CD4-positive, alpha-beta T cell (primary cell): Measurements from ENCODE around the gene SLC16A6. TPM values are rescaled to one million over a fixed set of nuclear protein-coding genes. Genes with fewer than 3 reads are reported as not detected.
"Not testable (repeated sequence)": the region's sequence is repeated elsewhere in the genome, so short reads cannot be mapped to it uniquely, and the experiment has no call there.

ENCODE experiments used
- ATAC-seq: fragments of 200-7000 bp; cut with Tn5 transposase; one replicate; pipeline ENCODE4 v1.10.0; 2022; ENCODE audit warnings: mild to moderate bottlenecking; ENCODE audit not compliant: poor library complexity
- CTCF ChIA-PET: fragments of 350-600 bp; sonication (Branson Sonifier 250); formaldehyde crosslinking; loops from one replicate; lab custom pipeline; 2021; ENCODE audit warnings: antibody characterized with exemption, inconsistent platforms; lab: Charles Lee
- POLR2A ChIA-PET: fragments of 350-600 bp; sonication (Branson Sonifier 250); formaldehyde crosslinking; loops from one replicate; lab custom pipeline; 2021; ENCODE audit warnings: antibody characterized with exemption, inconsistent platforms; lab: Charles Lee
- DNase-seq, 14 experiments: peaks; one replicate each; pipeline ENCODE4 v3.0.0-alpha.2; 2013 to 2020; ENCODE audit warnings: mixed read lengths in 2 of 14
- H3K27ac ChIP-seq, 2 donors: one replicate each; pipeline versions ENCODE4 v1.5.1 to v1.7.0; 2013; ENCODE audit warnings: low read length in 2 of 2, low read depth in 1 of 2, mild to moderate bottlenecking in 1 of 2
- H3K27me3 ChIP-seq, 2 experiments: 1 replicate in 1 of 2; 2 replicates in 1 of 2; pipeline versions ENCODE4 v1.6.1 to v1.7.0; 2013; ENCODE audit warnings: low read length in 2 of 2, control low read depth in 1 of 2, mild to moderate bottlenecking in 1 of 2, moderate library complexity in 1 of 2; ENCODE audit not compliant: insufficient read depth in 2 of 2, control insufficient read depth in 1 of 2
- H3K36me3 ChIP-seq: one replicate; pipeline ENCODE4 v1.6.1; 2013; ENCODE audit warnings: low read length, control low read depth; ENCODE audit not compliant: insufficient read depth
- H3K4me1 ChIP-seq: one replicate; pipeline ENCODE4 v1.6.1; 2013; ENCODE audit warnings: low read length, control low read depth; ENCODE audit not compliant: insufficient read depth
- H3K4me3 ChIP-seq: one replicate; pipeline ENCODE4 v1.5.1; 2013; ENCODE audit warnings: mild to moderate bottlenecking, low read length, moderate library complexity
- H3K9me3 ChIP-seq, 2 experiments: 1 replicate in 1 of 2; 2 replicates in 1 of 2; pipeline versions ENCODE4 v1.6.1 to v1.7.0; 2013; ENCODE audit warnings: low read length in 2 of 2, mild to moderate bottlenecking in 2 of 2, control low read depth in 1 of 2, moderate library complexity in 1 of 2; ENCODE audit not compliant: control insufficient read depth in 1 of 2, insufficient read depth in 1 of 2
- H3K27ac Mint-ChIP-seq: one replicate; pipeline ENCODE4 v1.8.0; 2020; ENCODE audit warnings: mixed read lengths
- H3K27me3 Mint-ChIP-seq: one replicate; pipeline ENCODE4 v1.8.0; 2021; ENCODE audit warnings: mixed read lengths
- H3K36me3 Mint-ChIP-seq: one replicate; pipeline ENCODE4 v1.8.0; 2021; ENCODE audit warnings: low read depth, mixed read lengths
- H3K4me1 Mint-ChIP-seq: one replicate; pipeline ENCODE4 v1.8.0; 2021; ENCODE audit warnings: low read depth, mixed read lengths
- H3K4me3 Mint-ChIP-seq: one replicate; pipeline ENCODE4 v1.8.0; 2020; ENCODE audit warnings: mild to moderate bottlenecking, mixed read lengths
- H3K9me3 Mint-ChIP-seq: one replicate; pipeline ENCODE4 v1.8.0; 2020; ENCODE audit warnings: mixed read lengths
- CTCF ChIP-seq: fragments of 200-600 bp; IDR thresholded peaks from one replicate; pipeline ENCODE4 v1.8.0; 2022; ENCODE audit warnings: antibody characterized with exemption, mild to moderate bottlenecking
- intact Hi-C, 2 experiments: fragments of 100-400 bp; cut with DNase I in 1 of 2; cut with micrococcal nuclease in 1 of 2; formaldehyde crosslinking; loops; one replicate each; pipeline versions ENCODE4 v1.15.1 to v1.9.0; 2023 to 2025; cut with DNase I, micrococcal nuclease
- polyA plus RNA-seq, 2 donors: library from polyadenylated mRNA; unstranded; fragments of 120-200 nt; gene quantifications; one replicate each; pipeline ENCODE4 v1.2.1, GENCODE V29; 2013
- total RNA-seq, 174 experiments: library from RNA in 2 of 174; stranded (reverse) in 2 of 174; gene quantifications; one replicate each; pipeline ENCODE4 v1.2.3 and lab custom pipeline; 2021 to 2026

SLC16A6 gene, protein sequence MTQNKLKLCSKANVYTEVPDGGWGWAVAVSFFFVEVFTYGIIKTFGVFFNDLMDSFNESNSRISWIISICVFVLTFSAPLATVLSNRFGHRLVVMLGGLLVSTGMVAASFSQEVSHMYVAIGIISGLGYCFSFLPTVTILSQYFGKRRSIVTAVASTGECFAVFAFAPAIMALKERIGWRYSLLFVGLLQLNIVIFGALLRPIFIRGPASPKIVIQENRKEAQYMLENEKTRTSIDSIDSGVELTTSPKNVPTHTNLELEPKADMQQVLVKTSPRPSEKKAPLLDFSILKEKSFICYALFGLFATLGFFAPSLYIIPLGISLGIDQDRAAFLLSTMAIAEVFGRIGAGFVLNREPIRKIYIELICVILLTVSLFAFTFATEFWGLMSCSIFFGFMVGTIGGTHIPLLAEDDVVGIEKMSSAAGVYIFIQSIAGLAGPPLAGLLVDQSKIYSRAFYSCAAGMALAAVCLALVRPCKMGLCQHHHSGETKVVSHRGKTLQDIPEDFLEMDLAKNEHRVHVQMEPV
- 1 to 10 TPM; 7.7 to 9.5 TPM for total RNA-seq
- 5.1 TPM for polyA plus RNA-seq (2013, experiment 1 of 2)
- 6.2 TPM for polyA plus RNA-seq (2013, experiment 2 of 2)
- total RNA-seq (lab: John Stamatoyannopoulos, UW), result 2.2 to 21.2 (median 10.9) reads per million in 172 experiments

DNA sequence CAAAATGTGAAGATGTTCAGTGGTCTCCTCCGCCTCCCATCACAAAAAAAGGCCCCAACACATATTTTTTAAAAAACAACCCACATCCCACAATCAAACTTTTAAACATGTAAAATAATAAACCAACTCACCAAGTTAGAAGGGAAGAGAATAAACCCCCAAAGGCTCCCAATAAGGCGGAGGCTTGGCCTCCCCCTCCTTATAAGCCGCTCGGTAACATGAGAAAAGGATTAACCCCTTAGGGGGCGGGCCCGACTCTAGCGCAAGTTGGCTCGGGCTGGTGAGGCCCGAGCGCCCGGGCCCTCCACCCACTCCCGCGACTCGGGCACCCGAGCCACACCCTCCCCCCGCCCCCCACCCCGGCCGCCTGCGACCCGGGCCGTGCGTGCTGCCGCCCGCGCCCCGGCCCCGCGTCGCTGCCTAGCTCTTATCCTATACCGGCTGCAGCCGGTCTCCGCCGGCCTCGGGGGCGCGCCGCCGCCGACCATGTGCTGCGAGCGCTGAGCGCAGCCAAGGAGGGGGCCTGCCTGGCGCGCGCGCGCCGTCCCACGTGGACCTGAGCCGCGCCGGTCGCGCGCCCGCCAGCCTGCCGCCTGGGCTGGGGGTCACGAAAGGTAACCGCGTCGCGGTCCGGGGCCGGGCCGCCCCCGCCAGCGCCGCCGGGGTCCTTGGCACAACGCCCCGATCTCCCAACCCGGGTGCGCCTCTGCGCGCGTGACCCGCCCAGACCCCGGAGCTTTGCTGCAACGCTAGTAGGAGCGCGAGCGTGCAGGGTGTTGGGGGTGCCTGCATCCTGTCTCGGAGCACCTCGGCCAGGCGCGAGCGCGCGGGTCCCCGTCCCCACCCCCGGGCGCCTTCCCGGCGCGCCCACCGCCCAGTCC, at the start of gene SLC16A6, which contains the start of gene ARSG:
Gene SLC16A6 (minus strand): TSS at position 173 of the 881 bp plus-strand sequence. CDS start 12,807 bp downstream, outside the sequence.
Gene ARSG (plus strand): TSS at position 541 of the 881 bp plus-strand sequence. CDS start 15,999 bp downstream, outside the sequence.
- peak within 1 kb of the TSS; percentile 91 for H3K4me3 ChIP-seq
- peaks cover 63% of the 10 kb centered on the region for H3K4me1 ChIP-seq
- intact Hi-C loops, result loop anchor here in 1 of 2 experiments (1.0 to 5.0 kb wide), 4 partner anchors 28 to 146 kb away; partner anchors contain the start of gene AMZ2

GRCh38 chr17:68334393-68334792, 43.5 kb upstream of the SLC16A6 start:
- no peak for ATAC-seq

More for the DNA sequence above, at the start of gene SLC16A6, which contains the start of gene ARSG:
- TF ChIP-seq CTCF, result no peak
- ChIA-PET POLR2A (interaction anchor here (0.6 to 6.3 kb wide), 55 partner anchors 9 to 1035 kb away, joined by 3 to 104 read pairs (median 6); partner anchors contain the start of genes ABCA5, AMZ2, KPNA2 and PRKAR1A), CTCF (interaction anchor here (1.3 to 2.4 kb wide), 4 partner anchors 28 to 145 kb away, joined by 3 to 8 read pairs (median 3); no protein-coding TSS in a partner anchor)
- no peaks in the 10 kb centered on the region for H3K9me3 Mint-ChIP-seq
- H3K27ac Mint-ChIP-seq, result peak within 1 kb of the TSS; percentile 98
- peak; percentile 38 for ATAC-seq
- H3K27me3 Mint-ChIP-seq, result no peaks in the 10 kb centered on the region
- peak within 1 kb of the TSS; percentile 98 for H3K4me3 Mint-ChIP-seq
- H3K4me1 Mint-ChIP-seq, result peaks cover 71% of the 10 kb centered on the region
- peak; percentile 68 to 94 (median 80) for DNase-seq
- Histone ChIP-seq H3K9me3 (no peaks in the 10 kb centered on the region), H3K27me3 (no peaks in the 10 kb centered on the region), H3K27ac (peak within 1 kb of the TSS; percentile 85 to 93), H3K36me3 (no peaks in the 10 kb centered on the region)
- peaks cover 9% of the 10 kb centered on the region for H3K36me3 Mint-ChIP-seq

DNA sequence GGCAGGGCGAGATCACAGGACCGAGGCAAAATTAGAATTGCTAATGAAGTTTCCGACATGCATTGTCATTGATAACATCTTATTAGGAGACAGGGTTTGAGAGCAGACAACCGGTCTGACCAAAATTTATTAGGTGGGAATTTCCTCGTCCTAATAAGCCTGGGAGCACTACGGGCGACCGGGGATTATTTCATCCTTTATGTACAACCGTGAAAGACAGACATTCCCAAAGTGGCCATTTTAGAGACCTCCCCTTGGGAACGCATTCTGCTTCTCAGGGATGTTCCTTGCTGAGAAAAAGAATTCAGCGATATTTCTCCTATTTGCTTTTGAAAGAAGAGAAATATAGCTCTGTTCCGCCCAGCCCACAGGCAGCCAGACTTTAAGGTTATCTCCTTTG, 41.0 kb upstream of the SLC16A6 start:
- H3K4me3 Mint-ChIP-seq, POLR2A ChIA-PET, H3K27ac Mint-ChIP-seq, CTCF ChIA-PET, H3K27me3 Mint-ChIP-seq, H3K36me3 ChIP-seq, H3K27me3 ChIP-seq, H3K4me3 ChIP-seq, intact Hi-C loops, H3K27ac ChIP-seq, H3K9me3 Mint-ChIP-seq, ATAC-seq, DNase-seq, H3K4me1 ChIP-seq: not testable (repeated sequence)
- H3K9me3 ChIP-seq, result peaks cover 7 to 20% of the 10 kb centered on the region in 2 experiments
- Mint-ChIP-seq H3K36me3 (peaks cover 11% of the 10 kb centered on the region), H3K4me1 (peaks cover 19% of the 10 kb centered on the region)

More at GRCh38 chr17:68334393-68334792, 43.5 kb upstream of the SLC16A6 start:
- Mint-ChIP-seq H3K27ac (no peak overlapping the region), H3K27me3 (no peaks in the 10 kb centered on the region), H3K36me3 (peaks cover 11% of the 10 kb centered on the region), H3K4me3 (no peak overlapping the region), H3K9me3 (peaks cover 3% of the 10 kb centered on the region), H3K4me1 (peaks cover 15% of the 10 kb centered on the region)
- no peaks in the 10 kb centered on the region for H3K27me3 ChIP-seq
- no peak for DNase-seq
- TF ChIP-seq CTCF, result no peak
- POLR2A ChIA-PET, result no interaction called here
- no peak overlapping the region for H3K27ac ChIP-seq
- H3K4me3 ChIP-seq, result no peak overlapping the region
- CTCF ChIA-PET, result no interaction called here
- no peaks in the 10 kb centered on the region for H3K4me1 ChIP-seq
- peaks cover 7 to 20% of the 10 kb centered on the region in 2 experiments for H3K9me3 ChIP-seq
- intact Hi-C loops, result no loop called here
- H3K36me3 ChIP-seq, result no peaks in the 10 kb centered on the region
